HG03558 (cell line): ENCODE data around the gene CLC.
"Not testable (repeated sequence)": the region's sequence is repeated elsewhere in the genome, so short reads cannot be mapped to it uniquely, and the experiment has no call there.

Experiments
- ATAC-seq: cut with Tn5 transposase; IDR thresholded peaks from one replicate; pipeline ENCODE4 v1.9.1; 2021; ENCODE audit warnings: moderate number of reproducible peaks; ENCODE audit not compliant: unreplicated experiment; ENCODE audit errors: extremely low read depth

The CLC gene

DNA sequence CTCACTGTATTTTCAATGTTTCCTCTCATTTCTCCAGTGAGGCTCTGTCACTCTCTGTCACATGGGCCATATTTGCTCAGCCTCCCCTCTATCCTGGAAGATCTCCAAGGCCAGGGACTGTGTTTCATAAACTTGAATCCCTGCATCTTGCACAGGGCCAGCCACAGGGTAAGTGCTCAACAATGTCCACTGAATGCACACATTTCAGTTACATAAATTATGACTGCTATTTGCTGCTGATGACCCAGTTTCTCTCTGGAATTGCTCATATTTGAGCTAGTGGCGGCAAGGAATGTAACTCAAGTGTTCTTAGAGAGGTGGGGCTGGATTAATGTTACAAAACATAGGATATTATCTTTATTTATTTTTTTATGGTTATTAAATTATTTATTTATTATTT, 6.1 kb downstream of the CLC start:
- no peak for ATAC-seq

DNA sequence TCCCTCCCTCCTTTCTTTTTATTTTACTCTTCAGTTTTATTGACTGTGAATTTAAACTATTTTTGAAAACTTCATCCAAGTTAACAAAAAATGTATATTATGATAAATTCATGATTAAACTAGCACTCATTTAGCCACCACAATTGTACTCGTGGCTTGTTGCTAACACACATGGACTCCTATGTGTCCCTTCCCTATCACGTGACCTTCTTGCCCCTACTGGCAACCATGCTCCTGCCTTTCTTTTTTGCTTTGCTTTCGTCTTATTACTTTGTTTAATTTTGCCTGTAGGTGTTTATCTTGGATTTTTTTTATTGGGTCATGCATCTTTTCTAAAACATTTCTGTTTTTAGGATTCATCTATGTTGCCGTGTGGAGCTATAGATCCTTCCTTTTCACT, 8.2 kb downstream of the CLC start:
- ATAC-seq = no peak

DNA sequence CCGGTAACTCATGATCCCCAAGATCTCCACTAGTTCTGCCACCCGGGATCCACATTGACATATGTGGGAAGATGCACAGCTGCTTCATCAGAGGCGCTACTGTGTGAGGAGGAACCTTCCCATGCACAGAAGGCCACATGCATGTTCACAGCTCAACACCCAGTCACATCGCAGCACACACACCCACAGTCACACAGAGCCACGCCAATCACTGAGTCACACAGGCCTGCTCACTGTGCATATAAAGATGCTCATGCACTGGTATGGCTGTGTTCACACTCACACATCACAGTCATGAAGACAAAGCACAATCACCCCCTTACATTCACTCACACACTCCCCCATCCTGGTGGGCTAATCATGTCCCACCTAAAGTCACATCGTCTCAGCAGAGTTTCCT, 9.8 kb downstream of the CLC start:
- no peak for ATAC-seq

DNA sequence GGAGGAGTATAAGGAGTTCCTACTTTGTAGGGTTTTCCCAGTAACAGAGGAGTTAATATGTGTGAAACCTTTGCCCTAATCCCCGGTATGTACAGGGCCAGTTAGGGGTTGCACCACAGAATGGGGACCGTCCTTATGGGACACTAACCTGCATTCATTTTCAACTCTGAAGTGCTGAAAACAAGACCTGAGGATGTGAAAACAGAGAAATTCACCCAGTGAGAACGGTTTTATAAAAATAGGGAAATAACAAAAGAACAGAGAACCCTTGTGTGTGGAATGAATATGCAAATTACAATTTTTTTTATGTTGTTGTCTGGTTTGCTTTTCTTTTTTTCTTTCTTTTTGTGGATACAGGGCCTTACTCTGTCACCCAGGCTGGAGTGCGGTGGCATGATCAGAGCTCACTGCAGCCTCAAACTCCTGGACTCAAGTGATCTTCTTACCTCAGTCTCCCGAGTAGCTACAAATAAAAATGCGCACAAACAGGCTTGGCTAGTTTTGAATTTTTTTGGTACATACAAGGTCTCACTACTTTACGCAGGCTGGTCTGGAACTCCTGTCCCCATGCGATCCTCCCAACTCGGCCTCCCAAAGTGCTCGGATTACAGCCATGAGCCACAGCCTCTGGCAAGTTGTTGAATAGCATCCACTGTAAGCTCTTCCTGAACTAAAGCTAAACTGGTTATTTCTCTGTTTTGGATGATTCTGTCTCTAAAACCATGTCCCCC, 10.6 kb downstream of the CLC start:
- ATAC-seq = no peak

DNA sequence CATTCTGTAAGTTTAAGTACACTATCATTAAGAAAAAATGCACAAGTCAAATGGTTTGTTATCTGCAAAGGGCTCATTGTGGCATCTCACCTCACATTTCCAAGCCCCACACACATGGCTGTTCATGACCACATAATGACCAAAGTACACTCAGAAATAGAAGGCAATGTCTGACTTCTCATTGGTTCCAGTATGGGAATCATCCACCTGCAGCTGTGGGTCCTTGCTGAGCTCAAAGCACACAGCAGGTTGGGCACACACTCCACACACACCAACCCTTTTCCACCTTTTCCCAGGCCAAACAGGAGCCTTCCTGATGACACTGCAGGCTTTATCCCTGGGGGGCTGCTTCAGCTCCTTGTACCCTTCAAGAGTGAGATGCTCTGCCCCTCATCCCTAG, 11.8 kb downstream of the CLC start:
- ATAC-seq = no peak

DNA sequence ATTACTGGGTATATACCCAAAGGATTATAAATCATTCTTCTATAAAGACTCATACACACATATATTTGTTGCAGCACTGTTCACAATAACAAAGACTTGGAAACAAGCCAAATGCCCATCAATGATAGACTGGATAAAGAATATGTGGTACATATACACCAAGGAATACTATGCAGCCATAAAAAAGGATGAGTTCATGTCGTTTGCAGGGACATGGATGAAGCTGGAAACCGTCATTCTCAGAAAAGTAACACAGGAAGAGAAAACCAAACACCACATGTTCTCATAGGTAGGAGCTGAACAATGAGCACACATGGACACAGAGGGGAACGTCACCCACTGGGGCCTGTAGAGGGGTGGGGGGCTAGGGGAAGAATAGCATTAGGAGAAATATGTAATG, 17.7 kb downstream of the CLC start:
- not testable (repeated sequence) for ATAC-seq

DNA sequence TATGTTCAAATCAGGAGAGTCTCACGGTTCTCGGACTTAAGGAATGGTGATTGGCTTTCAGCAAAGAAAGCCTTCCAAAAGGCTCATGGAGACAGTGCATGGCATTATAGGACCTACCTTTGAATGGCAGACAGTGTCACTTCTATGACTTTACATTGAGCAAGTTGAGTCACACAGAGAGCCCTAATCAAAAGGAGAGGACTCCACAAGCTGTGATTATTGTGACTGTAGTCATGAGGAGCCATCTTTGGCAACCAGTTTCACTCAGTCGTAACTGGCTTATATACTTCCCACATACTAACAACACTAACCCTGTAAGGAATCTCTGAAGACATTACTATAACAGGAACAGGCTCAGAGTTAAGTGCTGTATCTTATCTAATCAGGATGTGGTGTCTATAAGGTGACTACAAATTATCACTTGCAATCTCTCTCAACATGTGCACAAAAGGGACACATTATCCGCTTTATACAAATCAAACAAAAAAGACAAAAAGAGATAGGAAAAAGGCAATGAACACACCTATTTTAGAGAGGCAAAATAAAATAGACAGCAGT, 27.4 kb downstream of the CLC start:
- no peak for ATAC-seq

DNA sequence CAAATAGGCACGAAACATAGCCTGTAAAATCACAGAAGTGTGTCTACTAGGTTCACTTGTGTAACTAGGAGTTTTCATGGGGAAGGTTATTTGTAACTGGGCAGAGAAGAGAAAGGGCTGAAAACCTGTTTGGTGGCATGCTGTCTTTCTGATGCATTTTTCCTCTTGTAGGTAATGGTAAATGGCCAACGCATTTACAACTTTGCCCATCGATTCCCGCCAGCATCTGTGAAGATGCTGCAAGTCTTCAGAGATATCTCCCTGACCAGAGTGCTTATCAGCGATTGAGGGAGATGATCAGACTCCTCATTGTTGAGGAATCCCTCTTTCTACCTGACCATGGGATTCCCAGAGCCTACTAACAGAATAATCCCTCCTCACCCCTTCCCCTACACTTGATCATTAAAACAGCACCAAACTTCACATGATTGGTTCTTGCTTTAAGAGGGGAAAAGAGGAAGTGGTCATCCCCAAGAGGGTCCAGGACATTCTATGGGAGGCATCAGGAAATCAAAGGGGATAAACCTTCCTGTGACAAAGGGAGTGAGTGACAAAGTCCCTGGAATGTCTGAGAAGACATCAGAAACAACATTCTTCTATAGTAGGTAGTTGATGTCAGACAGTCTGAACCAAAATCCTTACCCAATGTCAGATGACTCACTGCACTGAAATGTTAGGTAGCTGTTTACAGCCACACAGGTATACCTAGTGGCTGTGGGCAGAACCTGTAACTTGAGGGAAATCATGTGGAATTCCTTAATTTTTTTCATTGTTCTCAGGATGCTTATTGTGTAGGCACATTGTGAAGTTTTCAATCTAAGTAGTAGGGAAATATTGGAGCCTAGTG, 28.6 kb downstream of the CLC start:
- ATAC-seq = no peak

DNA sequence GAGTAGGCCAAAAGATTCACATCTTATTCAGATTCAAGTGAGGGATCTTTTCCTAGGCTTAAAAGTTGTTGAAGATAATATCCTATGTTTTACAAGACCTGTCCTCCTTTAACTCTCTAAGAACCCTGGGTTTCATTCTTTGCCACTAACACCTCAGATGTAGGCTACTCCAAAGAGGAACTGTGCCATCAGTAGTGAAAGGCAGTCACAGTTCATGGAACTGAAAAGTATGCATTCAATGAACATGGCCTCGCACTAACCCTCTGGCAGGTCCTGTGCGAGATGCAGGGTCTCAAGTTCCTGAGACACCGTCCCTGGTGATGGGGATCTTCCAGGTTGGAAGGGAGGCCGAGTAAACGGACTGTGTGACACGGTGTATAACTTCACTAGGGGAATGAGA, 29.2 kb downstream of the CLC start:
- ATAC-seq = no peak

DNA sequence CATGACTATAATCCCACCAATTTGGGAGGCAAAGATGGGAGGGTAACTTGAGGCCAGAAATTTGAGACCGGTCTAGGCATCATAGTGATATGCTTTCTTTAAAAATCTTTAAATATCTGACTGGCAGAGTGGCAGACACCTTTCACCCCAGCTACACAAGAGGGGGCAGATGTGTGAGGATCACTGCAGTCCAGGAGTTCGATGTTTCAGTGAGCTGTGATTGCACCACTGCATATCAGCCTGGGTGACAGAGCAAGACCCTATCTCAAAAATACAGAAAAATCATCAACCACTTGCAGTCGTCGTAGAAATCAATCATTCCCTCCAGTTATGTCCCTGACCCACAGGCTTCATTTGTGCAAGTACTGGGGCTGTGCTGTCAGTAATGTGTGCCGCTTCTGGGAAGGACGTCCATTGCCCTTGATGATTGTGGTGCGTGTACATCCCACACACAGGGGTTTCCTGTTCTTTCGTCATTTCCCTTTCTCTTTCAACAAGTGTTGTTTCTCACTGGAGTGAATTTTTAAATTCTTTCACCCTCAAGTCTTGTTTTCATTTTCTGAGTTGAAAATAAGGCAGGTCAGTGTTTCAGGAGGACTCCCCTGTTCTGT, 32.1 kb downstream of the CLC start:
- ATAC-seq = no peak

DNA sequence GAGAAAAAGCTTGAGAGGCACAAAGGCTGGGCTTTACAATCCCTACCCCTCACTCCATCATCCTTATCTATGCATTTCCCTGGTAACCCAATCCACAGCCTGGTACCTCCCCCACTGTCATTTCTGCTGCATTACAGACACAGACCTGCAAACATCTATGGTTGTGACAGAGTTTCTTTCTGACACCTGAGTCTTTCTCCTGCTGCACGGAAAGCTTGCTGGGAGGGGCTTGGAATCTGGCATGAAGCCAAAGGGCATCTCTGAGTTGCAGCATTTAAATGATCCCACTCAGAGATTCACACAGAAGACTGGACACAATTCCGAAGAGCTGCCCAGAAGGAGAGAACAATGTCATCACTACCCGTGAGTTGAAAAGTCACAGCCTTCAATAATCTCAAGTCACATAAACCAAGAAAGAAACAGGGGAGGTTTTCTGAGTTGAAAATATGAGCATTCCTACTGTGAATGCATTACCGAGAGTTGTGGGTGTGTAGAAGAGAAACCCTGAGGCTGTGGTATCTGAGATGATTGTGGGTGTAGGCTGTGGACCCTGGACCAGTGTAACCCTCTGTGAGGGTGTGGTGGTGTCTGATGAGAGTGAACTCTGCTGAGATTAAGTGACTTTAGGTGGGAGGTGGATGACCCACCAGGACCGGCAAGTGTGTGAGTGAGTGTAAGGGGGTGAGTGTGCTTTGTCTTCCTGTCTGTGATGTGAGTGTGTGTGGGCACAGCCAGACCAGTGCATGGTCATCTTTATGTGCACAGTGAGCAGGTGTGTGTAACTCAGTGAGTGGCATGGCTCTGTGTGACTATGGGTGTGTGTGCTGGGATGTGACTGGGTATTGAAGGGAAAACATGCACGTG, 33.4 kb downstream of the CLC start, which contains the start of gene LGALS14:
LGALS14 (plus strand) TSS at position 301 of the 864 bp plus-strand sequence; CDS start at position 349, 48 bp downstream.
- no peak for ATAC-seq

DNA sequence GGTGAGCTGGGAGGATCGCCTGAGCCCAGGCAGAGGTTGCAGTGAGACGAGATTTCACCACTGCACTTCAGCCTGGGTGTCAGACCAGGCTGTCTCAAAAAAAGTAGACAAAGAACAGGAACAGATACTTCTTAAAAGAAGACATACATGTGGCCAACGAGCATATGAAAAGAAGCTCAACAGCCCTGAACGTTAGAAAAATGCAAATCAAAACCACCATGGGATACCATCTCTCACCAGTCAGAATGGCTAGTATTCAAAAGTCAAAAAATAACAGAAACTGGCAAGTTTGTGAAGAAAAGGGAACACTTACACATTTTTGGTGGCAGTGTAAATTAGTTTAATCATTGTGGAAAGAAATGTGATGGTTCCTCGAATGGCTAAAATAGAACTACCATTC, 36.5 kb downstream of the CLC start:
- no peak for ATAC-seq

DNA sequence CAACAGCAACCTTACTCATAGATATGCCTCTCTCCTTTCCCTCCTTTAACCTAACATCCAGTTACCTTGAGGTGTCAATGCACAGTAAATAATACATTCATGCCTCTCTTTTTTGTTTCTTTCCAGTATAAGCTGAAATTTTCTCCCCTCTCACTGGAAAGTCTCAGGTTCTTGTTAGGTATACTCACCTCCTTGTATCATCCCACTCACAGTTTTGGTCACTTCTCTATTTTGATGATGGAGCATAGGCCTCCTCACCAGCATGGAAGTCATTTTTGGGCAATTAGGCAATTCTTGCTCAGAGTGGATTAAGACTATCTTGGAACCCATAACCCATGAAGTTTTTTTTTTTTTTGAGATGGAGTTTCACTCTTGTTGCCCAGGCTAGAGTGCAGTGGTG, 39.3 kb downstream of the CLC start:
- no peak for ATAC-seq

DNA sequence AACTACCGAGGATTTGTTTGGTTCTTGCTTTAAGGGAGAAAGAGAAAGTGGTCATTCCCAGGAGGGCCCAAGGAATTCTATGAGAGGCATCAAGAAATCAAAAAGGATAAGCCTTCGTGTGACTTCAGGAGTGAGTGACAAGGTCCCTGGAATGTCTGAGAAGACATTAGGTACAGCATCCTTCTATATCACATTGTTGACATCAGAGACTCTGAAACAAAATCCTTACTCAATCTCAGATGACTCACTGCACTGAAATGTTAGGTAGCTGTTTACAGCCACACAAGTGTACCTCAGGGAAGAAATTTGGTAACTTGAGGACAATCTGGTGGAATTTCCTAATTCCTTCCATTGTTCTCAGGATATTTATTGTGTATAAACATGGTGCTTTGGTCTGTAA, 41.4 kb downstream of the CLC start:
- no peak for ATAC-seq

DNA sequence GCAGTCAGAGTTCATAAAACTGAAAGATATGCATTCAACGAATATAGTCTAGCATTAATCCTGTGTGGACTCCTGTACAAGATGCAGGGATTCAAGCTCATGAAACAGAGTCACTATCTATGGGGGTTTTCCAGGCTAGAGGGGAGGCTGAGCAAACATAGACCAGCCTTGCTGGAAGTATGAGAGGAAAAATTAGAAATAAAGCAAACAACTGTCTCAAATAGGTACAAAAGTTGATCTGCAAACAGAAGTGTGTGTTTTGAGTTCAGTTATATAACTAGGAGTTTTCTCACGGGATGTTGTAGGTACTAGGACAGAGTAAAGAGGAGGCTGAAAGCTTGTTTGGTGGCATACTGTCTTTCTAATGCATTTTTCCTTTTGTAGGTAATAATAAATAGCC, 42.1 kb downstream of the CLC start:
- no peak for ATAC-seq

DNA sequence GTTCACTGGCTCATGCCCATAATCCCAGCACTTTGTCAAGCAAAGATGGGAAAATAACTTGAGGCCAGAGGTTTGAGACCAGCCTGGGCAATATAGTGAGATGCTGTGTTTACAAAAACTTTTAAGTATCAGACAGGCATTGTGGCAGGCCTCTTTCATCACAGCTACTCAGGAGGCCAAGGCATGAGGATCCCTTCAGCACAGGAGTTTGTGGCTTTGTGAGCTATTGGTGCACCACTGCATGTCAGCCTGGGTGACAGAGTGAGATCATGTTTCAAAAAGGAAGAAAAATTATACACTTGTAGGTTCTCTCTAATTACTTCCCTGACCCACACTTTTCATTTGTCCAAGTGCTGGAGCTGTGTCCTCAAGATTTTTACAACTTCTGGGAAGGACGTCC, 45.0 kb downstream of the CLC start:
- ATAC-seq = no peak

DNA sequence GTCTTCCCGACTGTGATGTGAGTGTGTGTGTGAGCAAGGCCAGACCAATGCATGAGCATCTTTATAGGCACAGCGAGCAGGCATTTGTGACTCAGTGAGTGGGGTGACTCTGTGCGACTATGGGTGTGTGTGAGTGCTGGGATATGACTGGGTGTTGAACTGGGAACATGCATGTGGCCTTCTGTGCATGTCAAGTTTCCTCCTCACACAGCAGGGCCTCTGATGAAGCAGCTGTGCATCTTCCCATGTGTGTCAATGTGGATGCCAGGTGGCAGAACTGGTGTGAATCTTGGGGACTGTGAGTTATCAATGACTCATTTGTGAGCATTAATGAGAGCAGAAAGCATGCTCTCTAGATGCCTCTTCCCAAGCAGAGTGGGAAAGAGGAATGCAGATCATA, 45.7 kb downstream of the CLC start:
- no peak for ATAC-seq

DNA sequence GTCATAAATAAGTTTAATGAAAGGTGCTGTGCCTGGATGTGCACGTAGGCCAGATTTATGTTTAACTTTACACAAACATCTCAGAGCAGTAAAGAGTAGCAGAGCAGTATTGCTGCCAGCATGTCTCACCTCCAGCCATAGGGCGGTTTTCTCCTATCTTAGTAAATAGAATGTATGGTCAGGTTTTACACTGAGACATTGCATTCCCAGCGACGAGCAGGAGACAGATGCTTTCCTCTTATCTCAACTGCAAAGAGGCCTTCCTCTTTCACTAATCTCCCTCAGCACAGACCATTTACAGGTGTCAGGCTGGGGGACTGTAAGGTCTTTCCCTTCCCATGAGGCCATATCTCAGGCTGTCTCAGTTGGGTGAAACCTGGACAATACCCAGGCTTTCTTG, 49.2 kb downstream of the CLC start:
- ATAC-seq = not testable (repeated sequence)

DNA sequence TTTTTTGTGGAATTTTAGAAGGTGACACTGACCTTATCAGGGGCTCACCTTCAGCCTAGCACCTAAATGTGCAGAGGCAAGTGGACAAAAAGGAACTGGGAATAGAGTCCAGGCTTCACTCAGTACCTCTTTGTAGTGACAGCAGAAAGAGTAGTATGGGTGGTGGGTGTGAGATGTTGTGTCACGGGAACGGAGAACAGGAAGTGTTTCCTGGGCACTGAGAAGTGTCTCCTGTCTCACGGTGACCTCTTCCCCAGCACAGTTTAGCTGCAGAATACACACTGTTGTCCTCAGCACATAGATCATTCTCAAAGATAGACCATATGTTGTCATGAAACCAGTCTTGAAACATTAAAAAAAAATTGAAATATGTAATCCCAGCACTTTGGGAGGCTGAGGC, 51.1 kb downstream of the CLC start:
- no peak for ATAC-seq

DNA sequence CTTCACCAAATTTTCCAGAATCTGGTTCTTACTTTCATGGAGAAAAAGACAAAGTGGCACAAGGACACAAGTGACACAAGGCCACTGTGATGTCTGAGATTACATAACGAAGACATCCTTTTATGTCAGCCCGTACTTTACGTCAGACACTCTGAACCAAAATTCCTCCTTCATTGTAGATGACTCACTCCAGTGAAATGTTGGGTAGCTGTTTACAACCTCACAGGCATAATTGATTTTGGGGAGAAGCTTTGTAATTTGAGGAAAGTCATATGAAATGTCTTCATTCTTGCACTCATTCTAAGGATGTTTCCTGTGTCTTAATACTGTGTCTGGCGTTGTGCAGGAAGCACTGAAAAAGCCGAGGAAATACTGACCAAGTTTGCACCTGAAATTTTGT, 53.6 kb downstream of the CLC start:
- no peak for ATAC-seq
